GM19193 (cell line): Measurements from ENCODE around the gene PLIN5.

Source experiments
- POLR2A ChIP-seq: IDR thresholded peaks from 4 replicates; pipeline ENCODE4 v1.6.1; 2011; ENCODE audit not compliant: insufficient read depth, insufficient read length; ENCODE audit errors: extremely low read depth

The PLIN5 gene

GRCh38 chr19:4522291-4523002 lies 12.6 kb downstream of the PLIN5 start:
- no peak for TF ChIP-seq POLR2A

- no peak for TF ChIP-seq POLR2A
These were observed 13.2 kb downstream of the PLIN5 start for GRCh38 chr19:4521888-4522242.

GRCh38 chr19:4521170-4521887 lies 13.7 kb downstream of the PLIN5 start:
- TF ChIP-seq POLR2A: no peak

GRCh38 chr19:4519521-4520277 lies 15.3 kb downstream of the PLIN5 start:
- TF ChIP-seq POLR2A: no peak

- TF ChIP-seq POLR2A: no peak
These were observed 15.9 kb downstream of the PLIN5 start for GRCh38 chr19:4519172-4519496.

GRCh38 chr19:4518345-4519171 lies 16.5 kb downstream of the PLIN5 start, which contains the start of gene PLIN4:
TSS of gene PLIN4 (minus strand) at chr19:4518486. CDS start at chr19:4518272, 214 bp downstream.
- no peak for TF ChIP-seq POLR2A

GRCh38 chr19:4517451-4518057 lies 17.5 kb downstream of the PLIN5 start:
- no peak for TF ChIP-seq POLR2A

GRCh38 chr19:4516939-4517300 lies 18.1 kb downstream of the PLIN5 start:
- TF ChIP-seq POLR2A: no peak

GRCh38 chr19:4516199-4516938 lies 18.7 kb downstream of the PLIN5 start:
- no peak for TF ChIP-seq POLR2A

- TF ChIP-seq POLR2A: no peak
These were observed 19.3 kb downstream of the PLIN5 start for GRCh38 chr19:4515732-4516131.

GRCh38 chr19:4513248-4513647 lies 21.8 kb downstream of the PLIN5 start:
- no peak for TF ChIP-seq POLR2A

GRCh38 chr19:4512070-4512469 lies 23.0 kb downstream of the PLIN5 start:
- no peak for TF ChIP-seq POLR2A

GRCh38 chr19:4511300-4512054 lies 23.5 kb downstream of the PLIN5 start:
- TF ChIP-seq POLR2A: no peak
